GM21786 (cell line): Measurements from ENCODE around the gene ZCCHC14.
"Not testable (repeated sequence)": the region's sequence is repeated elsewhere in the genome, so short reads cannot be mapped to it uniquely, and the experiment has no call there.

ENCODE experiments used
- ATAC-seq: cut with Tn5 transposase; IDR thresholded peaks from one replicate; pipeline ENCODE4 v1.9.1; 2021; ENCODE audit not compliant: unreplicated experiment

The ZCCHC14 gene

DNA sequence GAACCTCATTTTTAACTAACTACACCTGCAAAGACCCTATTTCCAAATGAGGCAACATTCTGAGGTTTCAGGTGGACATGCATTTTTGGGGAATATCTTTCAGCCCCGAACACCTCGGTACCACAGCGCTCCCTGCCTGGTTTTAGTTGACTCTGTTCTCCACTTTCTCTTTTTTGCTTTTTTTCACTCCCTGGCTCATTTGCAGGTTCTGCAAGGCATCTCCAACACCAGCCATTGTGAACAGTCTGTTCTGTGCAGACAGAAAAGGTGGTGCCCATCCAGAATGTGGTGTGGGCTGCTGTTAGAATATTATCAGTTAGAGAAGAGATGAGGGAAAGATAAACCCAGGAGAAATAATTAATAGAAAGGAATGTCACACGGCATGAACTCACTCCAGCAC lies 32.5 kb upstream of the ZCCHC14 start:
- ATAC-seq, result no peak

DNA sequence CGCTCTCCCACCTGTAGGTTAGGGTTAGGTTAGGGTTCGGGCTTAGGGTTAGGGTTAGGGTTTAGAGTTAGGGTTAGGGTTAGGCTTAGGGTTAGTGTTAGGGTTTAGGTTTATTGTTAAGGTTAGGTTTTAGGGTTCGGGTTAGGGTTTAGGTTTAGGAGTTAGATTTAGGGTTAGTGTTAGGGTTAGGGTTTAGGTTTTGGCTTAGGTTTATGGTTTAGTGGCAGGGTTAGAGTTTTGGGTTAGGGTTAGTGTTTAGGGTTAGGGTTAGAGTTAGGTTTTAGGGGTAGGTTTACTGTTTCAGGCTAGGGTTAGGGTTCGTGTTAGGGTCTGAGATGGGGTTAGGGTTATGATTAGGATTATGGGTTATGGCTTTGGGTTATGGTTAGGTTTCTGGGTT lies 31.6 kb upstream of the ZCCHC14 start:
- no peak for ATAC-seq

DNA sequence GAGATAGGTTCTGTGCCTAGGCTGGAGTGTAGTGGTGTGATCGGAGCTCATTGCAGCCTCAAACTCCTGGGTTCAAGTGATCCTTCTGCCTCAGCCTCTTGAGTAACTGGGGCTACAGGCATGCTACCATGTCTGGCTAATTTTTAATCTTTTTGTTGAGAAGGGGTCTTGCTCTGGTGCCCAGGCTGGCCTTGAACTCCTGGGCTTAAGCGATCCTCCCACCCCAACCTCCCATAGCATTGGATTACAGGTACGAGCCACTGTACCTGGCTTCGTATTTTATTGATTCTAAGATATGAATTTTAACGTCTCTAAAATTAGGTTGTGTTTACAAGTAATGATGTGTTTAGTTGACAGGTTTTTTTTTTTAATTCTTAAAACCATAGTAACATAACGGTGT lies 30.8 kb upstream of the ZCCHC14 start:
- not testable (repeated sequence) for ATAC-seq

DNA sequence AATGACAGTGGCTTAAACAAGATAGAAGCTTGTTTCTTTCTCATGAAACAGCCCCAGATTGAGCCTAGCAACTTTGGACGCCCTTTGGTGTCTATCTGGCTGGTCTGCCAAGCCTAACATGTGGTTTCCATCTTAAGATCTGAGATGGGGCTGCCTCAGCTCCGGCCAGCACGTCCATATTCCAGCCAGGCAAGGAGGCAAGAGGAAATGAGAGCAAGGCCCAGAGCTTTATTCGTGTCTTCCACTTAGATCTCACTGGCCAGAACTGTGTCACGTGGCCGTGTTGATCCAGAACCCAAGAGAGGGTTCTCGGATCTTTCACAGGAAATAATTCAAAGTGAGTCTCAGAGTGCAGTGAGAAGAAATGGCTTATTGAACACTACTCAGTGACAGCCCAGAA lies 28.9 kb upstream of the ZCCHC14 start:
- not testable (repeated sequence) for ATAC-seq

DNA sequence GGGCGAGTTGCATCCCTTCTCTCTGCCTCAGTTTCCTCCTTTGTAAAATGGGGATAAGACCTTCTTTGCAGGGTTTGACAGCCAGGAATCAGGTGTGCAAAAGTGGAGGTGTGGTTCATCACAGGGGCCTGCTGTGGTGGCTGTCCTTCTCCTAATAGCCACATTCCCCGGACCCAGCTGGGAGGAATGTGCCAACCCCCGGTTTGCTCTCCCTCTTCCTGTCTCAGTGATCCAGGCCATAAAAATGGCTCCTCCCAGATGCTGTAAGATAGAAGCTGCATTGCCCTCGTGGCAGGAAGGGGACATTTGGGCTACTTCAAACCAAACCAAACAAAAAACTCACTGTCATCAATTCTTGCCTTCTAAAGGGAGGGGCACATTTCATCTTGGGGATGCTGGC lies 26.3 kb upstream of the ZCCHC14 start:
- not testable (repeated sequence) for ATAC-seq

DNA sequence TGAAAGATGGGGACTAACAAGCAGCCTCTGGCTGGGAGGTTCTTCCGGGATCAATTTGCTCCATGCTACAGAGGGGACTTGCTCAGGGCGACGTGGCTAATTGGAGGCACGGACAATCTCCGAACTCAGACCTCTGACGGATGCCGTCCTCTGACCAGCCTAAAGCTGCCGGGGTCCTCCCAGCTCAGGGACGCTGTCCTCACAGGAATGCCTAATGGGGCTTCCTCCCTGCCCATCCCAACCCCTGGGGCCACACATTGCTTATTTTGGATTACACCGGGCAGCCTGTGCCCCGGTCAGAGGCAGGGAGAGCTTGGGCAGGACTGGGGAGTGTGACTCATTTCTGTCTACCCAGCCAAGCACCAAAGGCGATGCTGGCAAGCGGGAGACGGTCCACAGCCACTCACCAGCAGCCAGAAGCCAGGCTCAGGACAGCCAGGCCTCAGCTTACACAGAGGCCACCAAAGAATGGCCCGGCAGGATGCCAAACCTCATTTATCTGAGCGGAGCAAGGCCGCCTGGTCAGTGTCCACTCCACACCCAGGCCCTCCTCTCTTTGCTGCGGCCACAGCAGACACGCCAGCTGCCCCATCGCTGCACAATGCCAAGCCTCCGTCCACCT lies 25.7 kb upstream of the ZCCHC14 start:
- not testable (repeated sequence) for ATAC-seq

DNA sequence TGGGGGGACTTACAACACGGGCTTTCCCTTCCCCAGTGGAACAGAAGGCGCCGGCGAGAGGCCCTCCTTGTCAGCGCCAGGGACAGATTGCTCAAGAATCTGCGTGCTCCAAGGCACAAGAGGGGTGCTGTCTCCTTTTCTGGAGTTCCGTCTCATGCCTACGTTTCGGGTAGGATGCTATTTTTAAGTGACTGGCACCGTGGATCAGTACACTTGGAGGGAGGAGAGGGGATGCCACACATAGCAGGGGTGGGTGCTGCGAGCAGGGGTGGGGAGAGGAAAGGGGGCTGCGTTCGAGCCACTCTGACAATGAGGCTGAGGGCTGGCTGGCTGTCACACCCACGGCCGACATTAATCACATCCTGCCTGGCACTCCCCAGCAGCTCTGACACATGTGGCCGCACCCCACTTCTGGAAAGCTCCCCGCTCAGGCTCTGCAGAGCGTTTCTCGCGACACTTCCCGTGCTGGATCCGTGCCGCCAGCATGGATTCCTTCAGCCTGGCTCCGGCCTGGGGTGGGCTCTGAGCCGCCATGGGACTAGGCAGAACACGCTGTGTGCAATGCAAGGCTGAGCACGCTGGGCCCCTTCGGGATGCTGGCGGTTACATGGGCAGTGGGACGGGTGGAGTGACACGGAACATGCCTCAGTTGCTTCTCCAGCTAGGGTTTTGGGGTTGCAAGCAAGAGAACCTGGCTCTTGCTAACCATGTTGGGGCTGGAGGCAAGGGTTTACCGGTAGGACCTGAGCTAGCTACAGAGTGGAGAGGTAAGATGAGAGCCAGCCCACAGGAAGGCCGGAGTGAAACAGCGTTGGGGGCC lies 25.0 kb upstream of the ZCCHC14 start:
- not testable (repeated sequence) for ATAC-seq

DNA sequence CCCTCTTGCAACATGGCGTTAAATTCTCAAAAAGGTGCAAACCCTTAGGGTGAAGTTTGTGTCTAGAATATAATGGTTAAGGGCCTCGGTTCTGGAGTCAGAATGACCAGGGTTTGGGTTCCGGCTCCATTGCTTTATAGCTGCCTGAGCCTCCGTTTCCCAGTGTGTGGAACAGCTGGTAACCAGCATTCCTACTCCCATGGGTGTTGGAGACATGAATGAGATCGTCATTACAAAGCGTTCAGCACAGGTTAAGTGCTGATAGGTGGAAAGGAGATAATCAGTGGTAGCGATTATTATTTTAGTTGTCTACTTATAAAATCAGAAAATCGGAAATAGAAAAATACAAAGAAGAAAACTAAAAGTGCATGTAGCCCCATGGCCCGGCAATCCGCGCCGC lies 23.5 kb upstream of the ZCCHC14 start:
- no peak for ATAC-seq

DNA sequence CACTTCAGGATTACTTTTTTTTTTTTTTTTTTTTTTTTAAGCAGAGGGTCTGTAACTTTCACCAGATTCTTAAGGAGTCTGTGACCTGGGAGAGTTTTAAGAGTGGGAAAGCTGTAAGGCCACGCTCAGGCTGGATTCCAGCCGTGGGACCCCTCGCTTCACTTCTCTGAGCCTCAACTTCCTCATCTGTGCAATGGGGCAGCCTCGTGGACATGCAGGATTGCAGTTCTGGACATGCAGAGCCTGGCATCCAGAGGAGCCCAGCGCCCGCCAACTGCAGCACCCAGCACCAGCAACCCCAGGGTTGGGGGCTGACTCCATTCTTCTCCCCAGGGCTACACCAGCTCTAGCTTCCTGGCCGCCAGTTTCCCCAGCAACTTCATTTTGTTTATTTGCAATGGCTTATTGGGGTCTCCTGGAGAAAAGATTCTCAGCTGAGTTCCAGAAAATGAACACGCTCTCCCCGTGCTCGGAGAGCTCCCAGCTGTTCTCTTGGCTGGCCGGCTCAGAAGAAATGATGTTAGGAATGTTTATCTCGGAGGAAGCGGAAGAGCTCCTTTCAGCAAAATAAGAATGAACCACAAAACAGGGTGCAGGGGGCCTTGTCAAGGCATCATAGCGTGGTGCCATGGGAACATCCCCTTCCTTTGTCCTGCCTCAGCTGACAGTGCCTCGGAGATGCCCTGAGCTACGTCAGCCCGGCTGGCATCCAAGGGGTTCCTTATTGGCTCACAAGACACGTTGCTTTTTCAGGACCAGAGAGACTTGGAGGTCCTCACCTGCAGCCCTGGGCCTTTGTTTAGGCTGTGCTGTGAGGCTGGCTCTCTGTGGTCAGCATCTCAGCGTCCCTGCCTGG lies 22.9 kb upstream of the ZCCHC14 start:
- no peak for ATAC-seq

DNA sequence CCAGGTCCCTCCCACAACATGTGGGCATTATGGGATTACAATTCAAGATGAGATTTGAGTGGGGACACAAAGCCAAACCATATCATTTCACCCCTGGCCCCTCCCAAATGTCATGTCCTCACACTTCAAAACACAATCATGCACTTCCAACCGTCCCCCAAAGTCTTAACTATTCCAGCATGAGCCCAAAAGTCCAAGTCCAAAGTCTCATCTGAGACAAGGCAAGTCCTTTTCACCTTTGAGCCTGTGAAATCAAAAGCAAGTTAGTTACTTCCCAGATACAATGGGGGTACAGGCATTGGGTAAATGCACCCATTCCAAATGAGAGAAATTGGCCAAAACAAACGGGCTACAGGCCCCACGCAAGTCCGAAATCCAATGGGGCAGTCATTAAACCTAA lies 17.0 kb upstream of the ZCCHC14 start:
- ATAC-seq, result not testable (repeated sequence)

DNA sequence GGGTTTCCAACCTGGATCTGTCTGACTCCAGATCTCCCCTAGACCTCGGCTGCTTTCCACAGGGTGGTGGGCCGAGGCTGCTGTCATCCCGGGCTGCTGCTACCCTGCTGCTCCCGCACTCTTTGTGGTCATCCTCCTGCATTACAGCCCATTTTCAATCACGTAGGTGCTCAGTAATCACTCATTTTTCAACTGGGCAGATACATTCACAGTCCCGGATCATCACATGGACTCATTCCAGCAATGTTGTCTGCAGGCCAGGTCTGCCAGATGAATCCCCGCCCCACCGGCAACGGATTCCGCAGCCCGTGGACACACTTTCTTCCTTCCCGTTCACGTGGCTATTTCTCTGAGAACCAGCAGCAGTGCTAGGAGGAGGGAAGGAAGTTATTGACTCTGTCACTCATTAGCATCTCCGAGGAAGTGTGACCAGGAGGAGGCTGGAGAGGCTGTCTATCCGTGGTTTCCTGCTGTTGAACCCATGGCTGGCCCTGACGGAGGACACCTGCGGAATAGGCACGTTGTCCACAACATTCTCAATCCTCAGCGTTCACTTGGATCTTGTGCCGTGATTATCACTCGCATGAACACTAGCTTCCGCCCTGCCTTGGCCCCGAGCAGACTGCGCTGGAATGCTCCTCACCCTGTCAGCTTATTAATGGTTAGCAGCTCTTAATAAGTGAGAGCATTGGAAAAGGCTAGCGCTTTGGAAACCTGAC lies 14.7 kb upstream of the ZCCHC14 start:
- ATAC-seq, result no peak

DNA sequence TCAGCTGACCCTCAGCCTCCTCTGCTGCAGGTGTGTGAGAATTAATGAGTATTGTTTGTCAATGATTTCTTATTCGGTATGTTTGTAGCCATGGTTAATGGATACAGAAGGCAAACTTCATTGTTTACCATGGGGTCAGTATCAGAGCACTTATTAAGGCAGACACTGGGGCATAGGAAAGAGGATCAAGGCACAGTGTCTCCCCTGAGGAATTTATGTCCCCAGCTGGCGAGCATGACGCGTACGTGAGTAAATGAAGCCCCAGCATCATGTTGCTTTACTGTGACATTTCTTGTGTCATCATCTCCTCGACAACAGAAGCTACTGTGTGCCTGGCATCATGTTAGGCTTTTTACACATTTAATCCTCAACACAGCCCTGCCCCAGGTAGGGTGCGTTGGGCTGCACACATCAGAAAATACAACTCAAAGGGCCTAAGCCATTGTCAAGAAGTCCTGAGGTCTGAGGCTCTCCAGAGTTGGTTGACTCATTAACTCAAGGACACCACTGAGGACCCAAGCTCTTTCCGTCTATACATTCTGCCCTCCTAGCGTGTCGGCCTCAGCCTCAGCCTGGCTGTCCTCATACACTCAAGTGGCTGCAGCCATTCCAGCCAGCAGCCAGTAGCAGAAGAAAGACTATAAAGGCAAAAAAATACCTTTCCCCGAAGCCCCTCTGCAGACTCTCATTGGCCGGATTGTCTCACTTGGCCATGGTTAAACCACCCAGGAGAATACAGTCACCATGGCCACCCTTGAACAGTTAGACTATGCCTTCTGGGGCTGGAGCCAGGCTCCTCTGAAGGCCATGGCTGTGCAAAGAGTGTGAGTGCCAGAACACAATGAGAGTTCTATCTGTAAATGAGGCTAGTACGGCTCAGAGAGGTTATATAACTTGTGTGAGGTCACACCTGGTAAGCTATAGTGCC lies 13.9 kb upstream of the ZCCHC14 start:
- ATAC-seq, result no peak

DNA sequence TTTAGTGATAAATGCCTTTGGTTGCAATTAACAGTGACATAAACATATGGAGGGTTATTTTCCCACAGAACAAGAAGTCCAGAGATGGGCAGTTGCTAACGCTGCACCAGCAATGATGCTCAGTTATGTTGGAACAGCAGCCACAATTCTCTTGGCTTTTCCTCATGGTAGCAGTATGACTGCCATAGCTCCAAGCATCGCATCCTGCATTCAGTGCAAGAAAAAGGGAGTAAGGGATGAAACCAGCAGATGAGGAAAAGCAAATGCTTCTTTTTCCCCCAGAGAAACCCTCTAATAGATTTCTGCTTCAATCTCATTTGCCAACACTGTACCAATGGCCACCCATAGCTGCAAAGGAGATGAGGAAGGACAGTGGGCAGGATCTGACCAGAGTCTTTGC lies 13.0 kb upstream of the ZCCHC14 start:
- no peak for ATAC-seq

DNA sequence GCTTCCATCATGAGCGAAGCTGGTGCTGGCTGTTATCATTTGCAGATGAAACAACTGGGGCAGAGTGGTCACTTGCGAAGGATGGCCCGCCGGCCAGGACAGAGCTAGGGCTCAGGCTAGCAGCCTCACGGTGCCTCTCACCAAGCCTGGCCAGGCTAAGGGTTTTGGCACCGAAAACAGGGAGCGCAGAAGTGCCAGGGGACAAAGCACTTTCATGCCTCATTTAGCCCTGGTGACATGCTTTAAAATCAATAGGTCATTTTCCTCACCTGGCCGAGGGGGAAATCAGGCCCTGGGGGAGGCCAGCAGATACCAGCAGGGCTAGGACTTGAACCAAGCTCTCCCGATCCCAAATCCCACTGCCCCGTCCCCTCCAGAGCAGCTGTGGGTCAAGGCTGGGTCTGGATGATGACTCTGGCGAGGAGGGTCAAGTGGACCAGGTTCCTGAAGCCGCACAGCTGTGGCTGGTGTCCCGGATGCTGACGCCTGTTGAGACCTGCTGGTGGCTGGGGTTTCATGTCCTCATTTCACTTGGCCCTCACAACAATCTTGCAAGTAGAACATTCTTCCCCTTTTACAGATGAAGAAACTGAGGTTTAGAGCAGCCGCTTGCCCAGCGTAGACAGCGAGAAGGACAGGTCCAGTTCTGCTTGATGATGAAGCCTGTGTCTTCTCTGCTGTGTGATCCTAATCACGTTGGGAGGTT lies 10.6 kb upstream of the ZCCHC14 start:
- not testable (repeated sequence) for ATAC-seq

DNA sequence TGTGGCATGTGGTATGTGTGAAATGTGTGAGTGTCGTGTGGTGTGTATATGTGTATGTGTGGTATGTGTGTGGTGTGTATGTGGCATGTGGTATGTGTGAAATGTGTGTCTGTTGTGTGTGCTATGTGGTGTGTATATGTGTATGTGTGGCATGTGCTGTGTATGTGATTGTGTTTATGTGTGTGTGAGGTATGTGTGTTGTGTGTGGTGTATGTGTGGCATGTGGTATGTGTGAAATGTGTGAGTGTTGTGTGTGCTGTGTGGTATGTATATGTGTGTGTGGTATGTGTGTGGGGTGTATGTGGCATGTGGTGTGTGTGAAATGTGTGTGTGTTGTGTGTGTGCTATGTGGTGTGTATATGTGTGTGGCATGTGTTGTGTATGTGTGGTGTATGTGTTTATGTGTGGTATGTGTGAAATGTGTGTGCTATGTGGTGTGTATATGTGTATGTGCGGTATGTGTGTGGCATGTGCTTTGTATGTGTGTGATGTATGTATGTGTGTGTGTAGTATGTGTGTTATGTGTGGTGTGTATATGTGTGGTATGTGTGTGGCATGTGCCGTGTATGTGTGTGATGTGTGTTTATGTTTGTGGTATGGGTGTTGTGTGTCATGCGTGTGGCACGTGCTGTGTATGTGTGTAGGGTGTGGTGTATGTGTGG lies 9.6 kb upstream of the ZCCHC14 start:
- ATAC-seq, result no peak

DNA sequence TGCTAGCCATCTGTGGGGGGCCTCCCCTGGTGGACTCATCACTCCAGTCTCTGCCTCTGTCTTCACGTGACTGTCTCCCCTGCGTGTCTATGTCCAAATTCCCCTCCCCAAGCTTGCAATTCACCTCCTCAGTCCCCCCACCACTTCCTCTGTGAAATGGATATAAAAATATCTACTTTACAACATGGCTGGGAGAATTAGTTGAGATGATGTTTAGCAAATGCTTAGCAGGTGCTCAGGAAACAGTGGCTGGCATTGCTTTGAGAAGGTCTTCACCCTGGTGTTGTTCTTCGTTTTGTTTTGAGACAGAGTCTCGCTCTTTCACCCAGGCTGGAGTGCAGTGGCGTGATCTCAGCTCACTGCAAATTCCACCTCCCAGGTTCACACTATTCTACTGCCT lies 8.3 kb upstream of the ZCCHC14 start:
- ATAC-seq, result no peak

DNA sequence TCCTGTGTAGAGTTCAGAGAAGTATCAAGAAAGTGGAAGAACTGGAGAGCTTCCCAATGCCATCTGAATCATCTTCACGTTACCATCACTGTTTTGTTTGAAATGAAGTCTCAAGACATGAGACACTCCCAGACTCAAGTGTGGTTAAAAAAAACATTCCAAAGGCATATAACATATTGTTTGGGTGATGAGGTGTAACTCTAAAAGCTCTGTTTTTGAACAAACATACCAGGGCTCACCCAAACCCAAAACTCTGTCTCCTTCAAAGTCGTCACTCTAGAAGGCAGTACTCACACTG lies 6.3 kb upstream of the ZCCHC14 start:
- ATAC-seq, result no peak

DNA sequence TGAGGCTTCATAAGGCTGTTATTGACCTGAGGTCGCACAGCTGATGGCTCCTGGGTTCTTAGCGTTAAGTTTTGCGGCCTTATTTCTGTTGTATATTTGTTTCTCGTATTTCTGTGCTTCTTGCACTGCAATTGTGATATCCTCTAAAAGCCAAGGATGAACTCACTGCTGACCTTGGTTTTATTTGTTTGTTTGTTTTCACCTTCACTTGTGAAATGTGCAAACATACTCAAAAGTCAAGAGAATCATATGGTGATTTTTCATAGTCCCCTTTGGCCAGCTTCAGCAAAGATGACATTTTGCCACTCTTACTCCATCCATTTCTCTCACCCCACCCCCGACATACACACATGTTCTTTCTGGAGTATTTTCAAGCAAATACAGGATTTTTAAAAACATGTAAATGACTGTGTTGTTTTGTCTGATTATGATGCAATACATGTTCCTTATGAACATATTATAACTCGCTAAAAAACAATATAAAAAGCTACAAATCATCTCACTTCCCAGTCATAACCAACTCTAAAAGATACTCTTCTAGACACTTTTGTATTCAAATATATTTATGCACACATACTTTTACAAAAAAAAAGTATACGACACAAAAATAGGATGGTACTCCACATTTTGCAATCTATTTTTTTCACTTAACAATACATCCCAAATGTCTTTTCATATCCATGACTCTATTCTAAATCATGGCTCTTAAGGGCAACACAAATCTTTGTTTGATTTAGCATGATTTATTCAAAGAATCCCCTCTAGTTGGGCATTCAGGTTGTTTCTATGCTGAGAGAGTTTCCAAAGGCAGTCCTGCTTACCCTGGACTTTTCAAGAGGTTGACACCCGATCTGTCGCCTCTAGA lies 5.7 kb upstream of the ZCCHC14 start:
- no peak for ATAC-seq
